MM.1S (cell line): ENCODE data around the gene COX17.

ENCODE experiments used
- EZH2 ChIP-seq: fragments of 300-600 bp; sonication (generic); optimal IDR thresholded peaks from 2 replicates; pipeline ENCODE3; 2017; ENCODE audit warnings: low read depth, mild to moderate bottlenecking, antibody characterized with exemption, low read length, mixed read lengths
- EZH2phosphoT487 ChIP-seq: fragments of 300-600 bp; sonication (generic); IDR thresholded peaks from 2 replicates; pipeline ENCODE4 v1.6.1; 2018; ENCODE audit warnings: antibody characterized with exemption, low read length
- TF ChIP-seq, protein P1 (sequence below): fragments of 300-600 bp; sonication (generic); IDR thresholded peaks from 2 replicates; pipeline ENCODE4 v1.5.1; 2016; ENCODE audit warnings: antibody characterized with exemption, low read length, mixed read lengths

DNA sequence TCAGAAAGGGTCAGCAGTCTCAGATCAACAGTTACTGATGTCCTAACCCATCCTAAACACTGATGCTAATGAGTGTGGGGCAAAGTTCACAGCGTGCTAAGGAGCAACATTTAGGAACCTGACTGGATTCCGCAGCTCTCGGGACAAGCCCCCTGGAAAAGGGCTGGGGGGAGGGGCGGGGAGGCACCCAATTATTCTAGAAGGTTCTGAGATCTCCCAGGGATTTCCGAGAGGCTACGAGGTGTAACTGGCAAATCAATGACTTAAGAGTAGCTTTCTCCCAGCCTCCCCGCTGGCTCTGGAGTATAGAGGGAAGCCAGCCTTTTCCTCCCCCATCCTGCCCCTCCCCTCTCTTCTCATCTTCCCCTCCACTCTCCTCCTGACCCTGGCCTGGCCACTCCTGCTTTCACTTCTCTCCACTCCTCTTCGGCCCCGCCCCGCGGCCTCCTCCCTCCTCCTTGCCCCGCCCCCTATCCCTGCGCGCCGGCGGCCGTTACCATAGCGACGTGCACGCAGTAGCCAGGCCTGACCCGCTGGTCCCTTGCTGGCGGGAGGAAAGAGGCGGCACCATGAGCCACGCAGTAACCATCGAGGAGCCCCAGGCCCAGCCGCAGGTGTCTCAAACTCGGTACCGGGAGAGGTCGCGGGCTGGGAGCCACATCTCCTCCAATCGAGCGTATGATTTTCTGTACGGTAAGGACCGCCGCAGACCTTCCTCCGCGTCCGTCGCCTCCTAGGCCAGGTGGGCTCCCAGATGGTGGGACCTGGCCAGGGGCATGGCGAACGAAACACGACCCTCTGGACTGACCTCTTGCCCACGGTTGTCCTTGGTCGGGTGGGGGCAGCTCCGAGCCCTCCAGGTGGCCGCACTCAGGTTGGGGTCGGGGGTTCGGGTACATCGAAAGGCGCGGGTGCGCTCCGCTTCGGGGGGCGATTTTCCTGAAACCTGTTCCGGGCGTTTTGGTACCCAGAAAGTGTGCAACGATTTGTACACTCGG, 25.6 kb upstream of the COX17 start, which contains the start of gene CFAP91:
- TF ChIP-seq EZH2 (no peak), EZH2phosphoT487 (no peak)
- TF ChIP-seq, protein P1, sequence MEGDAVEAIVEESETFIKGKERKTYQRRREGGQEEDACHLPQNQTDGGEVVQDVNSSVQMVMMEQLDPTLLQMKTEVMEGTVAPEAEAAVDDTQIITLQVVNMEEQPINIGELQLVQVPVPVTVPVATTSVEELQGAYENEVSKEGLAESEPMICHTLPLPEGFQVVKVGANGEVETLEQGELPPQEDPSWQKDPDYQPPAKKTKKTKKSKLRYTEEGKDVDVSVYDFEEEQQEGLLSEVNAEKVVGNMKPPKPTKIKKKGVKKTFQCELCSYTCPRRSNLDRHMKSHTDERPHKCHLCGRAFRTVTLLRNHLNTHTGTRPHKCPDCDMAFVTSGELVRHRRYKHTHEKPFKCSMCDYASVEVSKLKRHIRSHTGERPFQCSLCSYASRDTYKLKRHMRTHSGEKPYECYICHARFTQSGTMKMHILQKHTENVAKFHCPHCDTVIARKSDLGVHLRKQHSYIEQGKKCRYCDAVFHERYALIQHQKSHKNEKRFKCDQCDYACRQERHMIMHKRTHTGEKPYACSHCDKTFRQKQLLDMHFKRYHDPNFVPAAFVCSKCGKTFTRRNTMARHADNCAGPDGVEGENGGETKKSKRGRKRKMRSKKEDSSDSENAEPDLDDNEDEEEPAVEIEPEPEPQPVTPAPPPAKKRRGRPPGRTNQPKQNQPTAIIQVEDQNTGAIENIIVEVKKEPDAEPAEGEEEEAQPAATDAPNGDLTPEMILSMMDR: no peak
